A673 (cell line): ENCODE data around the gene LDLRAD3. TPM values are rescaled to one million over a fixed set of nuclear protein-coding genes. Genes with fewer than 3 reads are reported as not detected.

Source experiments
- BruUV-seq: library from RNA; stranded (reverse); fragments of 400-500 nt; replicated peaks from 2 replicates; lab custom pipeline; 2021; lab: Mats Ljungman, UMichigan
- CTCF ChIA-PET: fragments of 300-600 bp; sonication (Branson Sonifier 250); formaldehyde crosslinking; loops from one replicate; lab custom pipeline; 2022; ENCODE audit warnings: antibody characterized with exemption; lab: Charles Lee
- POLR2A ChIA-PET: fragments of 300-600 bp; sonication (Branson Sonifier 250); formaldehyde crosslinking; loops from one replicate; lab custom pipeline; 2022; ENCODE audit warnings: antibody characterized with exemption; ENCODE audit not compliant: low non-redundant PET; lab: Charles Lee
- DNase-seq: peaks from one replicate; pipeline ENCODE4 v3.0.0-alpha.2; 2015; ENCODE audit warnings: low spot score
- H3K27ac ChIP-seq: fragments of 200-600 bp; sonication (generic); 2 replicates; pipeline ENCODE4 v1.5.1; 2016; ENCODE audit warnings: mixed run types, low read depth, mild to moderate bottlenecking, mixed read lengths, antibody characterized with exemption, low read length; ENCODE audit not compliant: poor library complexity, severe bottlenecking
- H3K27me3 ChIP-seq: fragments of 200-600 bp; sonication (generic); replicated peaks from 2 replicates; pipeline ENCODE4 v1.6.1; 2017; ENCODE audit warnings: mixed run types, low read depth, mild to moderate bottlenecking, mixed read lengths, antibody characterized with exemption, low read length; ENCODE audit not compliant: insufficient read depth, poor library complexity
- H3K36me3 ChIP-seq: fragments of 200-600 bp; sonication (generic); 2 replicates; pipeline ENCODE4 v1.6.1; 2016; ENCODE audit warnings: mixed run types, mild to moderate bottlenecking, mixed read lengths, antibody characterized with exemption, low read length; ENCODE audit not compliant: insufficient read depth, poor library complexity, severe bottlenecking
- H3K4me1 ChIP-seq: fragments of 200-600 bp; sonication (generic); 2 replicates; pipeline ENCODE4 v1.6.1; 2017; ENCODE audit warnings: mixed run types, mild to moderate bottlenecking, mixed read lengths, antibody characterized with exemption, low read length; ENCODE audit not compliant: insufficient read depth, poor library complexity, severe bottlenecking
- H3K4me3 ChIP-seq: fragments of 200-600 bp; sonication (generic); 2 replicates; pipeline ENCODE4 v1.5.1; 2016; ENCODE audit warnings: low read depth, mixed run types, mild to moderate bottlenecking, mixed read lengths, low read length; ENCODE audit not compliant: poor library complexity, severe bottlenecking
- H3K9me3 ChIP-seq: fragments of 200-600 bp; sonication (generic); 2 replicates; pipeline ENCODE4 v1.6.1; 2016; ENCODE audit warnings: mixed run types, low read depth, mild to moderate bottlenecking, mixed read lengths, antibody characterized with exemption, low read length; ENCODE audit not compliant: poor library complexity, severe bottlenecking
- EZH2 ChIP-seq: fragments of 200-600 bp; sonication (generic); IDR thresholded peaks from 2 replicates; pipeline ENCODE4 v1.6.1; 2017; ENCODE audit warnings: borderline replicate concordance, low read depth, mild to moderate bottlenecking, mixed read lengths, antibody characterized with exemption, low read length; ENCODE audit not compliant: poor library complexity, severe bottlenecking
- intact Hi-C: fragments of 100-400 bp; cut with micrococcal nuclease; formaldehyde crosslinking; loops from one replicate; pipeline ENCODE4 v1.10.0; 2022; ENCODE audit not compliant: unreplicated experiment
- total RNA-seq: library from RNA; stranded (reverse); gene quantifications from 2 replicates; pipeline ENCODE4 v1.2.3, GENCODE V29; 2021
- TF ChIP-seq, protein P1 (sequence below): fragments of 300-800, 200-600 bp; sonication (generic); conservative IDR thresholded peaks from 2 replicates; pipeline ENCODE4 v1.5.1; 2017; ENCODE audit warnings: low read depth, mild to moderate bottlenecking, antibody characterized with exemption, low read length, moderate library complexity, mixed read lengths

Gene LDLRAD3
- total RNA-seq, 1 experiment from 2014 or later, result 13.1 TPM

DNA sequence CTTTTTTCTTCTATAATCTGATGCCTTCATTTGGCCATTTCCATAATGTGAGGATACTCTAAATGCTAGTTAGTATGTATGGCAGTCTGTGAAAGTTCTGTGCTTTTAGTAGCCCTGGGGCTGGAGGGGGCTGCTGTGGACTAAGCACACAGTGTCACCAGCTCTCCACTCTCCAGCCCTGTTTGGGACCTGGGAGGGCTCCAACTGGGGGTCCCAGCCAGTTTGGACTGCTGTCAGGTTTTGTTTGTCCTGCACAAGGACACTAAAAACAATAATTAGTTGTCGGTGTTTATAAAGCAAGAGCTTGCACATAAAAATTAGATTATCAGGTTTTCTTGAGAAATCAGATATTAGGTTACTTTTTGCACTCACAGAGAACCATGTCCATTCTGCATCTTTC is 103.1 kb downstream of the LDLRAD3 start:
- BruUV-seq, result no TSS peak
- CTCF ChIA-PET, result interaction anchor here (1.2 kb wide), 1 partner anchor 219 kb away, joined by 3 read pairs; no protein-coding TSS in a partner anchor
- TF ChIP-seq, protein P1, sequence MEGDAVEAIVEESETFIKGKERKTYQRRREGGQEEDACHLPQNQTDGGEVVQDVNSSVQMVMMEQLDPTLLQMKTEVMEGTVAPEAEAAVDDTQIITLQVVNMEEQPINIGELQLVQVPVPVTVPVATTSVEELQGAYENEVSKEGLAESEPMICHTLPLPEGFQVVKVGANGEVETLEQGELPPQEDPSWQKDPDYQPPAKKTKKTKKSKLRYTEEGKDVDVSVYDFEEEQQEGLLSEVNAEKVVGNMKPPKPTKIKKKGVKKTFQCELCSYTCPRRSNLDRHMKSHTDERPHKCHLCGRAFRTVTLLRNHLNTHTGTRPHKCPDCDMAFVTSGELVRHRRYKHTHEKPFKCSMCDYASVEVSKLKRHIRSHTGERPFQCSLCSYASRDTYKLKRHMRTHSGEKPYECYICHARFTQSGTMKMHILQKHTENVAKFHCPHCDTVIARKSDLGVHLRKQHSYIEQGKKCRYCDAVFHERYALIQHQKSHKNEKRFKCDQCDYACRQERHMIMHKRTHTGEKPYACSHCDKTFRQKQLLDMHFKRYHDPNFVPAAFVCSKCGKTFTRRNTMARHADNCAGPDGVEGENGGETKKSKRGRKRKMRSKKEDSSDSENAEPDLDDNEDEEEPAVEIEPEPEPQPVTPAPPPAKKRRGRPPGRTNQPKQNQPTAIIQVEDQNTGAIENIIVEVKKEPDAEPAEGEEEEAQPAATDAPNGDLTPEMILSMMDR, result no peak
- no peak for TF ChIP-seq EZH2

GRCh38 chr11:36047344-36047743 is 103.5 kb downstream of the LDLRAD3 start:
- CTCF ChIA-PET, result interaction anchor here (1.2 kb wide), 1 partner anchor 219 kb away, joined by 3 read pairs; no protein-coding TSS in a partner anchor
- BruUV-seq, result no TSS peak
- POLR2A ChIA-PET, result no interaction called here
- no peaks in the 10 kb centered on the region for H3K9me3 ChIP-seq
- H3K27ac ChIP-seq, result no peak overlapping the region
- intact Hi-C loops, result no loop called here
- TF ChIP-seq, protein P1, result no peak
- TF ChIP-seq EZH2, result no peak
- peaks cover 4% of the 10 kb centered on the region for H3K4me1 ChIP-seq
- DNase-seq, result no peak
- no peak overlapping the region for H3K4me3 ChIP-seq
- H3K36me3 ChIP-seq, result no peaks in the 10 kb centered on the region
- no peaks in the 10 kb centered on the region for H3K27me3 ChIP-seq

More for the DNA sequence above, 103.1 kb downstream of the LDLRAD3 start:
- no peak overlapping the region for H3K4me3 ChIP-seq
- POLR2A ChIA-PET, result no interaction called here
- no peaks in the 10 kb centered on the region for H3K27me3 ChIP-seq
- H3K4me1 ChIP-seq, result peaks cover 4% of the 10 kb centered on the region
- no peak for DNase-seq
- intact Hi-C loops, result no loop called here
- H3K9me3 ChIP-seq, result no peaks in the 10 kb centered on the region
- H3K27ac ChIP-seq, result no peak overlapping the region
- H3K36me3 ChIP-seq, result no peaks in the 10 kb centered on the region

DNA sequence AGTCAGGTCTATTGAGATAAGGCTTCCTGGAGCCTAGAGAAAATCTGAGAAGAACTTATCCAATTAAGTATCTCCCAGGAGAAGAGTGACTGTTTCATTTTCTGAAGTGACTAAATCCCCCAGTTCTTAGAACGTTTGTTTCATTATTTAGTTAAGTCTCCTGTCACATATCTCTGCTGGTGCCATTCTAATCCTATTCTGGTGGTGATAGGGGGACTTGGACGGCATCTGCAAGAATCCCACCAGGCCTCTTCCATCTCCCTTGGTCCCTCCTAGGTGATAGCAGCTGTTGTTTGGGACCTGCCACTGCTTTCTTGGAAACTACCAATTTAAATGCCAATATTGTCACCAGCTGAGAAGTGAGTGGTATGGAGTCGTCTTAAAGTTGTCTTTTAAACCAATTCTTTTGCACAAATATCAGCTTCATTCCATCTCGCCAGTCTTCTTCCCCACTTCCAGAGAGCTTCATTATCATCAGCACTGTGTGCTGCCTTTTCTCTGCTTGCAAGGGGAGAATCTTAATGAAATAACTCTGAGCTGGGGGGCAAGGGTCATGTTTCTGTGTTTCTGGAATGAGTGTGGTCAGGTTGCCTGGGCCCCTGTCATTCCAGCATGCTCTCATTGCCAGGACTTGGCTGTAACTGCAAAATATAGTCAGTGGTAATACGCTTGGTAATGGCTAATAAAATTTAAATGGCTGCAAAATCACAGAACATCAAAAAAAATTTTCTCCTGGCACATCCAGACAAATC is 104.8 kb downstream of the LDLRAD3 start:
- Histone ChIP-seq H3K27ac (no peak overlapping the region), H3K4me3 (no peak overlapping the region), H3K9me3 (no peaks in the 10 kb centered on the region), H3K27me3 (no peaks in the 10 kb centered on the region), H3K36me3 (no peaks in the 10 kb centered on the region), H3K4me1 (peaks cover 4% of the 10 kb centered on the region)
- ChIA-PET CTCF (no interaction called here), POLR2A (no interaction called here)
- TF ChIP-seq EZH2, result no peak
- TF ChIP-seq, protein P1, result no peak
- DNase-seq, result no peak
- BruUV-seq, result no TSS peak
- intact Hi-C loops, result no loop called here
